Activated CD8-positive, alpha-beta memory T cell treated with anti-CD3 and anti-CD28 coated beads for 48 hours (primary cell): Measurements from ENCODE around the gene OR2C3.
"Not testable (repeated sequence)": the region's sequence is repeated elsewhere in the genome, so short reads cannot be mapped to it uniquely, and the experiment has no call there.

ENCODE experiments used
- DNase-seq, 3 experiments: peaks; one replicate each; pipeline ENCODE4 v3.0.0-alpha.2; 2020; ENCODE audit warnings: low read depth in 2 of 3, low spot score in 2 of 3

OR2C3 gene

DNA sequence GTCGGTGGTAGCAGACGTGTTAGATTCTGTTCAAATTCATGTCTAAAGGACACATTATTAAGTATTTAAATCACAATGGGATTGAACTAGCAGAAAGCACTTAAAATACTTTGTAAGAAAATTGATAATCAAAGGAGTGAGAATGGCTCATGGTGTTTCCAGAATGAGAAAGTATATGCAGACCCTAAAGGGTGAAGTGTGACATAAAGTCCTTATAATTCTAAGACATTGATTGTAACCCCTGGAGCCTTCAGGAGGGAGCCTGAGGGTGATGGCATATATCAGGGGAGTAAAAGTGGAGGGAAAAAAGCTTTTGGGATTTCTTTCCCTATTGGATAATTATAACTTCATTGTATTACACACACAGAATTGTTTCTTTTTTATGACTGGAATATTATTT is at the start of gene OR2C3:
TSS of gene OR2C3 (minus strand) at position 101 of the 400 bp plus-strand sequence. CDS start 3,929 bp downstream, outside the sequence.
- no peak for DNase-seq

DNA sequence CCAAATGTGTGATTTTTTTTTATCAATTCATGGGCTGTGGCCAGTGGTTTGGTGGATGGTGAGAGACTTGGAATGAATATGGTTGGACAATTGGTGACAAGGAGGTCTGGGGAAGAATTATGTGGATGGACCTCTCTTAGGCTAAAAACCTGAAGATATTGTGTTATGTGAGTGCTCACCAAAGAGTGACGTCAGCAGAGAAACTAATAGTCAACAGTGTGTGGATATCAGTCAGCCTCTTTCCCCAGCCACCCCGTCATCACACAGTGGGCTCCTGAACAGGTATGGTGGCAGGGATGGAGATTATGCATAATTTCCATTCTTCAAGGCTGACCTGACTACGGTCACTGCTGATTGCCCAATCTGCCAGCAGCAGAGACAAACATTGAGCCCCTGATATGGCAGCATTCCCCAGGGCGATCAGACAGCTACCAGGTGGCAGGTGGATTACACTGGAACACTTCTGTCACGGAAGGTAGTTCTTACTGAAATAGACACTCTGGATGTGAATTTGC is 42.8 kb upstream of the OR2C3 start:
- no peak for DNase-seq

GRCh38 chr1:247576514-247576913 is 40.3 kb upstream of the OR2C3 start:
- no peak for DNase-seq

- no peak for DNase-seq
Measured at GRCh38 chr1:247574664-247575063, 38.4 kb upstream of the OR2C3 start.

- DNase-seq = no peak
Measured at GRCh38 chr1:247574236-247574635, 38.0 kb upstream of the OR2C3 start.

GRCh38 chr1:247562198-247562597 is 26.0 kb upstream of the OR2C3 start:
- DNase-seq = no peak

DNA sequence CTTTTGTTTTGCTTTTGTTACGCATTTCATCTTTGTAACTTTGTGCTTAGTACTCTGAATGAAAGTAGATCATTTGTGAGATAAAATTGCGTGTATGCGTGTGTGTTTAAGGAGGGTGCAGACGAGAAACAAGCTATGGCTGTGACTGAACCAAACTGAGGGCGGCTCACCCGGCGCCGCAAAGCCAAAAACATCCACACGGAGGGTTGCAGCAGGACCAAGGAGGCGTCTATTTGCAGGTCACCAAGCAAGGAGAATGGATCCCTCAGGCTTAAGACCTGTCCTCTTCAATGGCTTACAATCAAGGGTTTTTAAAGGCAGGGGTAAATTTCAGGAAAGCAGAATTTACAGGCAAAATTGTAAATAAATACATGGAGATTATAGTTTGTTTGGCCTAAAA is 25.5 kb upstream of the OR2C3 start:
- no peak for DNase-seq

GRCh38 chr1:247557926-247558674 is 21.9 kb upstream of the OR2C3 start:
- DNase-seq = no peak

DNA sequence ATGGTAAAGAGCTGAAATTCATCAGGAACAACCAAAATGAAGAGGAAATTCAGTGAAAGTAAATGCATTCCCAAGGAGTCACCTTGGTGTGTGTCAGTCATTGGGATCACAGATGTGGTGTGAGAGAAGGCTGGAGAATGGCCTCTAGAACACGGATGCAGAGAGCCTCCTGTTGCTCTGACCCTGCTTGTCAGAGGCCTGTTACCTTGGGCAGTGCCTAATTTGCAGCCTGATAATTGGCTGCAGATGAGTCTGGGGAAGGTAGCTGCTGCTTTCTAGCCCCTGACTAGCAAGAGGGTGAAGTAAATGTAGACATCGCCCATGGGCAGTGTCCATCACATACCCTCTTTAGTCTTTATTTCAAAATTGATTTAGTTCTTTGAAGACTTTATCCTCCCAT is 16.0 kb upstream of the OR2C3 start:
- no peak for DNase-seq

GRCh38 chr1:247551721-247552120 is 15.5 kb upstream of the OR2C3 start:
- DNase-seq = no peak

DNA sequence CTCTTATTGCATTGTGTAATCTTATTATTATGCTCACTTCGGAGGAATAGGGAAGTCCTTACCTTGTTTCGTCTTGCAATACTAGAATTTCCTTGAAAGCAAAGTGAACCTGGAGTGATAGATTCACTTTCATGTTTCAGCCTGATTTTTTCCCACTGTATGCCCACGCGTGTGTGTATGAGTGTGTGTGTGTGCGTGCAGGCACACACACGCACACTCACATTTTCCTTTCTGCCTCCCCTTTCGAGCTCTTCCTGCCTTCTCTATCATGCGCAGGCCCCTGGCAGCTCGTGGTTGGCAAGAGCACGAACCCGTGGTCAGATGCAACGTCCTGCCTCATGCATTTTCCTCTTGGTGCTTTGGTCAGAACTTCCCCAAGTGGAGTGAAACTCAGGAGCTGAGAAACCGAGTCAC is 12.5 kb upstream of the OR2C3 start, which contains the start of gene GCSAML:
TSS of gene GCSAML (plus strand) at position 366 of the 414 bp plus-strand sequence. CDS start 58 bp downstream, outside the sequence.
- no peak for DNase-seq

DNA sequence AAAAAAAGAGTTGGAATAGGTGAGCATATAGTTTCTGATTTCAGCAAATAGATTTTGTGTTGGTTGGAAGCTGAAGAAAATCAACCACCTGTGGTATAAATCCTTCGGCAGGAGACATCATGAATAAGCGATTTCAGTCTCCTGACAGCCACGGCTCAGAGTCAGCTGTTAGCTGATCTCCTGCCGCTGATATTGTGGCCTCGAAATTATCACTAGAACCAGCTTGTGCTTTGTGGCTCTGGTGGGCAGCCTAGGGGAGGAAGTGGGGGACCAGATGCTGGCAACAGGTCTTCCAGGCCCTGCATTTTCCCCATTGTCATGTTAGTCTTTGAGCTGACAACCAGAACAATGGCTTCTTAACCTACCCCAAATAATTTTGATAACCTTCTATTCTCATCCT is 11.9 kb upstream of the OR2C3 start:
- no peak for DNase-seq

GRCh38 chr1:247542811-247543210 is 6.6 kb upstream of the OR2C3 start:
- no peak for DNase-seq

GRCh38 chr1:247540581-247540980 is 4.3 kb upstream of the OR2C3 start:
- DNase-seq = no peak

DNA sequence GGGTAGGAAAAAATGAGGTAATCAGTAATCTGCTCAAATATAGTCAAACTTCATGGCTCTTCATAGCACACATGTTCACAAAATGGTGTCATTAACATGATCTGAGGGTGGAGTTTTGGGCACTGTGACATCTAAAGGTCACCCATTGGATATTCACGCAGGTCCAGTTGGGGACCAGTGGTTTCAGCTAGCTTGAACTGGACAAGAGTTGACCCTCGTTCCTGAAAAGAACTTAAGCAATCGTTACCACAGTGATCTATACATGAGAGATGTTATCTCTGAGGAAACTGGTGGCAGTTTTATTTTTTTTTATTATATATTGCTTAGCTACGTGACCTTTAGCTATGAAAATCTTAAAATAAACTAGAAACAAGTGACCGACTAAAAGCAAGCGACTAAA is 3.0 kb upstream of the OR2C3 start:
- no peak for DNase-seq

DNA sequence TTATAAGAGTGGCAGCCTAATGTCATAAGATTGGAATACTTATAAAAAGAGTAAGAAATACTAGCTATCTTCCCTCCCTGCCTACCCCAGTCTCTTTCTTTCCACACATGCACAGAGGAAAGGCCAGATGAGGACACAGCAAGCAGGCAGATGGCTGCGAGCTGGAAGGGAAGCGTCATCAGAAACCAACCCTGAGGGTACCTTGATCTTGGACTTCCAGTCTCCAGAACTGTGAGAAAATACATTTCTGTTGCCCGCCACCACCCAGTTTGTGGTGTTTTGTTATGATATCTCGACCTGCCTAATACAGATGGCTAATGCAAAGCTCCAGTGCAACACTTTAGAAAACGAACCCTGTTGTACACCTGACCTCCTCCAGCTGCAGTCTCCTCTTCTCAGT is 2.3 kb upstream of the OR2C3 start:
- no peak for DNase-seq

- no peak for DNase-seq
Measured at GRCh38 chr1:247535402-247535801, 838 bp downstream of the OR2C3 start.

DNA sequence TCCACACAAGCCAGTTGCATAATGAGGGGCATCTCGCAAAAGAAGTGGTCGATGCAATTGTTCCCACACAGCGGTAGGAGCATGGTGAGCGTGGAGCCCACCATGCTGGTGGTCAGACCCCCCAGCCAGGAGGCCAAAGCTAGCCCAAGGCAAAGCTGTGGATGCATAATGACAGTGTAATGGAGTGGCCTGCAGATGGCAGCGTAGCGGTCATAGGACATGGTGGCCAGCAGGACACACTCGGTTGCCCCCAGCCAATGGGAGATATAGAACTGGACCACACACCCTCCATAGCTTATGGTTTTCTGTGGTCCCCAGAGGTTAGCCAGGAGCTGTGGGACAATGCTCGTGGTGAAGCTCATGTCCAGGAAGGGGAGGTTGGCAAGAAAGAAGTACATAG is 4.3 kb downstream of the OR2C3 start:
- DNase-seq = no peak

GRCh38 chr1:247530785-247531184 is 5.5 kb downstream of the OR2C3 start:
- no peak for DNase-seq

DNA sequence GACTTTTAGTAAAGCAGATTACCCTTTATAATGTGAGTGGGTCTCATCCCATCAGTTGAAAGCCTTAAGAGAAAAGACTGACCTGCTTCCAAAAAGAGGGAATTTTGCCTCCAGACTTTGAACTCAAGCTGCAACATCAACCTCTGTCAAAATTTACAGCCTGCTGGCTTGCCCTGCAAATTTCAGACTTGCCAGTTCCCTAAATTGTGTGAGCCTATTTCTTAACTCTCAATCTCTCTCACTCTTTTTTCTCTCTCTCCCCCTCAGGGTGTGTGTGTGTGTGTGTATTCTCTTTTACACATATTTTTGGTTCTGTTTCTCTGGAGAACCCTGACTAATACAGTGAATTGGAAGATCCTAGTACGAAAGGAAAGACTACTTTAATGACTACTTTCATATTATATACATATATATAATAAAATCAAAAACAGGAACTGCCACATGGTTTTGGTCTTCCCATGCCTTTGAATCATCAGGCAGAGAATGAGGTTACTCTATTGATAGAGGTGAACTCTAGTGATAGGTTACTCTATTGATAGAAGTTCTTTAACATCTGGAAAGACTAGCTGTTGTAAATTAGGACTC is 6.4 kb downstream of the OR2C3 start:
- DNase-seq = no peak

DNA sequence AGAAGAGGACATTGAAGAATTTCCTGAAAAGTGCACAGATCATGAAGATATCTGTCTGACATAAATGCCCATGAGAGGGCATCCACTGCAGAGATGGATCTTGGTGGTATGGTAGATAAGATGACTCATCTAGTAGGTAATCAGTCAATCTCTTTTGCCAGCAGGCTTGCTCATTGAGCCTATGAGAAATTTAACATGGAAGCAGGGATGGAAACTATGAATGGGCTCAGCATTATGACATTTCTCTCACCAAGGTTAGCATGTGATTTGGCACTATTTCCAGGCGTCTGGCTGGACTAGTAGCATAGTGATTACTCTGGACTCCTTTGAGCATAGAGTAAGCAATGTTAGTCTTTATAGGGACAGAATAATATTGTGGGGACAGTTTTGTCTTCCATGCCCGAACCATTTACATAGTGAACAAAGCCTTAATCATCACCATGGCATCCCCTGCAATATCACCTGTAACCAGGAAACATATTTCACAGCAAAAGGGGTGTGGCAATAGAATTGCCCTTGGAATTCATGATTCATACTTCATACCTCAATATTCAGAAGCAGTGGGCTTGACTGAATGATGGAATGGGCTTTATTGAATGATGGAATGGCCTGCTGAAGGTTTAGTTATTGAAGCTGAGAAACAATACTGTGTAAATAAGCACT is 7.3 kb downstream of the OR2C3 start:
- DNase-seq = no peak

DNA sequence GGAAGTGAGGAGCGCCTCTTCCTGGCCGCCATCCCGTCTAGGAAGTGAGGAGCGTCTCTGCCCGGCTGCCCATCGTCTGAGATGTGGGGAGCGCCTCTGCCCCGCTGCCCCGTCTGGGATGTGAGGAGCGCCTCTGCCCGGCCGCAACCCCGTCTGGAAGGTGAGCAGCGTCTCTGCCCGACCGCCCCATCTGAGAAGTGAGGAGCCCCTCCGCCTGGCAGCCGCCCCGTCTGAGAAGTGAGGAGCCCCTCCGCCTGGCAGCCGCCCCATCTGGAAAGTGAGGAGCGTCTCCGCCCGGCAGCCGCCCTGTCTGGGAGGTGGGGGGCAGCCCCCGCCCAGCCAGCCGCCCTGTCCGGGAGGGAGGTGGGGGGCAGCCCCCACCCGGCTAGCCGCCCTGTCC is 14.4 kb downstream of the OR2C3 start:
- DNase-seq = not testable (repeated sequence)
